ENCODE results near the gene KIRREL3. TPM values are rescaled to one million over a fixed set of nuclear protein-coding genes. Genes with fewer than 3 reads are reported as not detected.

Gene KIRREL3
- polyA plus RNA-seq, 2 of the 4 experiments (the other 2 are of a cell fraction), result 3.0 to 11.0 TPM

DNA sequence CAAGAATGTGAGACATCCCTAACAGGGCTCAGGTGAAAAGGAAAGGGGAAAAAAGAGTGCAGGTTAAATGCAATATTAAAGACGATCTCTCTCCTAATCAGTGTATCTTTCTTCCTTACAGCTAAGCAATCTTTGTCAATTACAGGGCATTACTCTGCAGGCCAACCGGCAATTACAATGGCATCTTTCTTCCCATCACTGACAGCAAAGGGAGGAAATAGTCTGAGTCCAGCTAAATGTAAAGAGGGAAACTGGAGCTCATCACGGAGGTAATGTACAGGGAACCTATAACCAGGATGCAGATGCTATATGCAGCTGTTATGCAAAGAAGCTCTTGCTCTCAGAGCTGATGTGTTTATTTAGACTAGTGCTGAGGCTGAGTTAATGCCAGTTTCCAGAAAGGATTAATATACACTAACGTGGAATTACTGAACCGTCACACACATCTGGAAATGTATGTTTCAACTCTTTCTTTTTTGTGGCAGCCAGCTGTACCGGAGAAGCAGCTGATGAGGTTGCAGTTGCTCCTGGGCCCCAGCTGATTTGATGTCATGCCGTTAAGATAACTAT lies 121.6 kb downstream of the KIRREL3 start:
- POLR2A ChIA-PET, result no interaction called here
- FAIRE-seq, result no peak
- Histone ChIP-seq H3K4me1 (0 out of 3 replicates have a peak, but pooled peaks cover 3% of the 10 kb centered on the region), H3K27ac (no peak overlapping the region), H3K4me3 (no peak overlapping the region), H3K9me3 (no peaks in the 10 kb centered on the region), H3K4me2 (no peak overlapping the region)
- no peak for TF ChIP-seq CBX2 (IDR thresholded peaks at IDR 0.05; ENCODE audit: borderline replicate concordance, low read depth)
- TF ChIP-seq FOSB (CRISPR knock-in tag; IDR thresholded peaks at IDR 0.05), result no peak
- no peak for TF ChIP-seq NFE2L2 (conservative IDR thresholded peaks at IDR 0.05; ENCODE audit: low read length)
- no peak for TF ChIP-seq TP53 (CRISPR knock-in tag; IDR thresholded peaks at IDR 0.05)
- TF ChIP-seq EHF (CRISPR knock-in tag; IDR thresholded peaks at IDR 0.05), result no peak
- no peak for TF ChIP-seq EHMT2 (IDR thresholded peaks at IDR 0.05; ENCODE audit: low read depth)
- TF ChIP-seq CBX8 (IDR thresholded peaks at IDR 0.05), result no peak
- TF ChIP-seq, protein P1, sequence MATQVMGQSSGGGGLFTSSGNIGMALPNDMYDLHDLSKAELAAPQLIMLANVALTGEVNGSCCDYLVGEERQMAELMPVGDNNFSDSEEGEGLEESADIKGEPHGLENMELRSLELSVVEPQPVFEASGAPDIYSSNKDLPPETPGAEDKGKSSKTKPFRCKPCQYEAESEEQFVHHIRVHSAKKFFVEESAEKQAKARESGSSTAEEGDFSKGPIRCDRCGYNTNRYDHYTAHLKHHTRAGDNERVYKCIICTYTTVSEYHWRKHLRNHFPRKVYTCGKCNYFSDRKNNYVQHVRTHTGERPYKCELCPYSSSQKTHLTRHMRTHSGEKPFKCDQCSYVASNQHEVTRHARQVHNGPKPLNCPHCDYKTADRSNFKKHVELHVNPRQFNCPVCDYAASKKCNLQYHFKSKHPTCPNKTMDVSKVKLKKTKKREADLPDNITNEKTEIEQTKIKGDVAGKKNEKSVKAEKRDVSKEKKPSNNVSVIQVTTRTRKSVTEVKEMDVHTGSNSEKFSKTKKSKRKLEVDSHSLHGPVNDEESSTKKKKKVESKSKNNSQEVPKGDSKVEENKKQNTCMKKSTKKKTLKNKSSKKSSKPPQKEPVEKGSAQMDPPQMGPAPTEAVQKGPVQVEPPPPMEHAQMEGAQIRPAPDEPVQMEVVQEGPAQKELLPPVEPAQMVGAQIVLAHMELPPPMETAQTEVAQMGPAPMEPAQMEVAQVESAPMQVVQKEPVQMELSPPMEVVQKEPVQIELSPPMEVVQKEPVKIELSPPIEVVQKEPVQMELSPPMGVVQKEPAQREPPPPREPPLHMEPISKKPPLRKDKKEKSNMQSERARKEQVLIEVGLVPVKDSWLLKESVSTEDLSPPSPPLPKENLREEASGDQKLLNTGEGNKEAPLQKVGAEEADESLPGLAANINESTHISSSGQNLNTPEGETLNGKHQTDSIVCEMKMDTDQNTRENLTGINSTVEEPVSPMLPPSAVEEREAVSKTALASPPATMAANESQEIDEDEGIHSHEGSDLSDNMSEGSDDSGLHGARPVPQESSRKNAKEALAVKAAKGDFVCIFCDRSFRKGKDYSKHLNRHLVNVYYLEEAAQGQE (IDR thresholded peaks at IDR 0.05), result no peak
- TF ChIP-seq FOXS1 (CRISPR knock-in tag; IDR thresholded peaks at IDR 0.05), result no peak
- TF ChIP-seq, protein P2, sequence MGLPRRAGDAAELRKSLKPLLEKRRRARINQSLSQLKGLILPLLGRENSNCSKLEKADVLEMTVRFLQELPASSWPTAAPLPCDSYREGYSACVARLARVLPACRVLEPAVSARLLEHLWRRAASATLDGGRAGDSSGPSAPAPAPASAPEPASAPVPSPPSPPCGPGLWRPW (IDR thresholded peaks at IDR 0.05), result no peak
- TF ChIP-seq GATA3 (IDR thresholded peaks at IDR 0.05; ENCODE audit: borderline replicate concordance), result no peak
- TF ChIP-seq HDAC2 (IDR thresholded peaks at IDR 0.05), result no peak
- no peak for TF ChIP-seq POLR2A (IDR thresholded peaks at IDR 0.05; ENCODE audit: low read length)
- TF ChIP-seq, protein P3, sequence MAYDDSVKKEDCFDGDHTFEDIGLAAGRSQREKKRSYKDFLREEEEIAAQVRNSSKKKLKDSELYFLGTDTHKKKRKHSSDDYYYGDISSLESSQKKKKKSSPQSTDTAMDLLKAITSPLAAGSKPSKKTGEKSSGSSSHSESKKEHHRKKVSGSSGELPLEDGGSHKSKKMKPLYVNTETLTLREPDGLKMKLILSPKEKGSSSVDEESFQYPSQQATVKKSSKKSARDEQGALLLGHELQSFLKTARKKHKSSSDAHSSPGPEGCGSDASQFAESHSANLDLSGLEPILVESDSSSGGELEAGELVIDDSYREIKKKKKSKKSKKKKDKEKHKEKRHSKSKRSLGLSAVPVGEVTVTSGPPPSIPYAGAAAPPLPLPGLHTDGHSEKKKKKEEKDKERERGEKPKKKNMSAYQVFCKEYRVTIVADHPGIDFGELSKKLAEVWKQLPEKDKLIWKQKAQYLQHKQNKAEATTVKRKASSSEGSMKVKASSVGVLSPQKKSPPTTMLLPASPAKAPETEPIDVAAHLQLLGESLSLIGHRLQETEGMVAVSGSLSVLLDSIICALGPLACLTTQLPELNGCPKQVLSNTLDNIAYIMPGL (CRISPR knock-in tag; IDR thresholded peaks at IDR 0.05; ENCODE audit: borderline replicate concordance), result no peak
- TF ChIP-seq POLR2AphosphoS2 (conservative IDR thresholded peaks at IDR 0.05; ENCODE audit: low read length), result no peak
- TF ChIP-seq, protein P4, sequence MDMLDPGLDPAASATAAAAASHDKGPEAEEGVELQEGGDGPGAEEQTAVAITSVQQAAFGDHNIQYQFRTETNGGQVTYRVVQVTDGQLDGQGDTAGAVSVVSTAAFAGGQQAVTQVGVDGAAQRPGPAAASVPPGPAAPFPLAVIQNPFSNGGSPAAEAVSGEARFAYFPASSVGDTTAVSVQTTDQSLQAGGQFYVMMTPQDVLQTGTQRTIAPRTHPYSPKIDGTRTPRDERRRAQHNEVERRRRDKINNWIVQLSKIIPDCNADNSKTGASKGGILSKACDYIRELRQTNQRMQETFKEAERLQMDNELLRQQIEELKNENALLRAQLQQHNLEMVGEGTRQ (IDR thresholded peaks at IDR 0.05), result no peak
- TF ChIP-seq ZSCAN20 (CRISPR knock-in tag; IDR thresholded peaks at IDR 0.05), result no peak
- no peak for TF ChIP-seq CEBPB (IDR thresholded peaks at IDR 0.05)
- TF ChIP-seq JUN (IDR thresholded peaks at IDR 0.05), result no peak
- CTCF ChIA-PET, result interaction anchor here (1.1 to 1.7 kb wide), 3 partner anchors 10 to 271 kb away, joined by 3 to 6 read pairs (median 4); no protein-coding TSS in a partner anchor
- WGBS (ENCODE audit: missing lambda C conversion rate), result 84% methylated on average over 7 of the region's 7 CpGs
- DNase-seq (ENCODE audit: low read depth in 1 of 2, low spot score in 1 of 2), result no peak
- no peak for ATAC-seq

DNA sequence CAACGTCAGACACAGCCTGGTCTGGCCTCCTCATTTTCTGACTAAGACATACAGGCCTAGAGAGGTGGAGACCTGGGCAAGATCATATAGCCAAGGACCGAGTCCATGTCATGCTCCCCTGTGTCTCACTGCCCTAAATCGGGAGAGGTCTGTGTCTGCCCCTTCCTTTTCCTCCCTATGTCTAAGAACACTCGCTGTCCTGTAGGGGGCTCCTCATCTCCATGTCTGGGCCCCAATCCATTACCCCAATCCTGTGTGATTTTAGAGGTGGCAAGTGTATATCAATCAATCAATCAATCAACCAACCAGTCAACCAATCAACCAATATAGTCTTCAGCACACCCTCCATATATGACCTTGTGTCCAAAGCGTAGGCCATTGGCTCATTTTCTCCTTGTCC lies 125.7 kb downstream of the KIRREL3 start:
- CTCF ChIA-PET, result no interaction called here

More for the DNA sequence above, 125.7 kb downstream of the KIRREL3 start:
- H3K4me3 ChIP-seq, result no peak overlapping the region
- 40% methylated on average over 5 of the region's 5 CpGs for WGBS (ENCODE audit: missing lambda C conversion rate)
- no peak for TF ChIP-seq POLR2AphosphoS2 (conservative IDR thresholded peaks at IDR 0.05; ENCODE audit: low read length)
- no peak for TF ChIP-seq NR3C1 (IDR thresholded peaks at IDR 0.05)
- TF ChIP-seq, protein P1 (IDR thresholded peaks at IDR 0.05), result no peak
- TF ChIP-seq EHF (CRISPR knock-in tag; IDR thresholded peaks at IDR 0.05), result no peak
- TF ChIP-seq, protein P5, sequence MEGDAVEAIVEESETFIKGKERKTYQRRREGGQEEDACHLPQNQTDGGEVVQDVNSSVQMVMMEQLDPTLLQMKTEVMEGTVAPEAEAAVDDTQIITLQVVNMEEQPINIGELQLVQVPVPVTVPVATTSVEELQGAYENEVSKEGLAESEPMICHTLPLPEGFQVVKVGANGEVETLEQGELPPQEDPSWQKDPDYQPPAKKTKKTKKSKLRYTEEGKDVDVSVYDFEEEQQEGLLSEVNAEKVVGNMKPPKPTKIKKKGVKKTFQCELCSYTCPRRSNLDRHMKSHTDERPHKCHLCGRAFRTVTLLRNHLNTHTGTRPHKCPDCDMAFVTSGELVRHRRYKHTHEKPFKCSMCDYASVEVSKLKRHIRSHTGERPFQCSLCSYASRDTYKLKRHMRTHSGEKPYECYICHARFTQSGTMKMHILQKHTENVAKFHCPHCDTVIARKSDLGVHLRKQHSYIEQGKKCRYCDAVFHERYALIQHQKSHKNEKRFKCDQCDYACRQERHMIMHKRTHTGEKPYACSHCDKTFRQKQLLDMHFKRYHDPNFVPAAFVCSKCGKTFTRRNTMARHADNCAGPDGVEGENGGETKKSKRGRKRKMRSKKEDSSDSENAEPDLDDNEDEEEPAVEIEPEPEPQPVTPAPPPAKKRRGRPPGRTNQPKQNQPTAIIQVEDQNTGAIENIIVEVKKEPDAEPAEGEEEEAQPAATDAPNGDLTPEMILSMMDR (IDR thresholded peaks at IDR 0.05), result peak; percentile 12; the same call in 1 of the 3 replicates
- peak; percentile 30 to 41; a peak in 4 of 5 replicates for TF ChIP-seq RAD21 (conservative IDR thresholded peaks at IDR 0.05 in 1 of 2, IDR thresholded peaks at IDR 0.05 in 1 of 2)
- TF ChIP-seq SREBF2 (IDR thresholded peaks at IDR 0.05), result no peak
- TF ChIP-seq SMC3 (IDR thresholded peaks at IDR 0.05), result peak; percentile 19; the same call in 1 of the 3 replicates
- no peak for TF ChIP-seq JUN (IDR thresholded peaks at IDR 0.05)
- H3K4me2 ChIP-seq, result no peak overlapping the region
- H3K4me1 ChIP-seq, result peaks cover 20% of the 10 kb centered on the region
- FAIRE-seq, result no peak
- POLR2A ChIA-PET, result no interaction called here
- DNase-seq (ENCODE audit: low read depth in 1 of 2, low spot score in 1 of 2), result no peak
- peak in 1 of 2 experiments; percentile 67; a peak in 3 of 6 replicates for ATAC-seq
- H3K27ac ChIP-seq, result peak overlapping the region in 1 of 2 experiments; percentile 37; a peak in 2 of 6 replicates
- H3K9me3 ChIP-seq, result no peaks in the 10 kb centered on the region

All from A549 (cell line).